NAMALWA (cell line): ENCODE results near the gene KCNAB1.

ENCODE experiments used
- DNase-seq: peaks from one replicate; pipeline ENCODE4 v3.0.0-alpha.2; 2015; ENCODE audit warnings: low spot score

KCNAB1 gene

GRCh38 chr3:156460206-156460611, 339.8 kb downstream of the KCNAB1 start:
- DNase-seq = no peak

GRCh38 chr3:156461889-156462288, 341.5 kb downstream of the KCNAB1 start:
- no peak for DNase-seq

GRCh38 chr3:156463123-156463522, 342.7 kb downstream of the KCNAB1 start:
- DNase-seq = no peak

GRCh38 chr3:156465194-156465593, 344.8 kb downstream of the KCNAB1 start:
- no peak for DNase-seq

GRCh38 chr3:156469456-156469855, 349.1 kb downstream of the KCNAB1 start:
- DNase-seq = no peak

GRCh38 chr3:156471431-156471830, 351.1 kb downstream of the KCNAB1 start:
- DNase-seq = no peak

- no peak for DNase-seq
Measured at GRCh38 chr3:156472150-156472549, 351.8 kb downstream of the KCNAB1 start.

- no peak for DNase-seq
Measured at GRCh38 chr3:156472684-156473083, 352.3 kb downstream of the KCNAB1 start.

GRCh38 chr3:156473341-156473740, 353.0 kb downstream of the KCNAB1 start:
- DNase-seq = no peak

- DNase-seq = peak; percentile 47
Measured at GRCh38 chr3:156474560-156475389, 354.4 kb downstream of the KCNAB1 start.

- DNase-seq = no peak
Measured at GRCh38 chr3:156477323-156477722, 356.9 kb downstream of the KCNAB1 start.

GRCh38 chr3:156478891-156479290, 358.5 kb downstream of the KCNAB1 start:
- DNase-seq = no peak

GRCh38 chr3:156479604-156480003, 359.2 kb downstream of the KCNAB1 start:
- no peak for DNase-seq

- DNase-seq = no peak
Measured at GRCh38 chr3:156480949-156481348, 360.6 kb downstream of the KCNAB1 start.

- no peak for DNase-seq
Measured at GRCh38 chr3:156483002-156483401, 362.6 kb downstream of the KCNAB1 start.

GRCh38 chr3:156483426-156483825, 363.0 kb downstream of the KCNAB1 start:
- peak; percentile 76 for DNase-seq

GRCh38 chr3:156483961-156484787, 363.8 kb downstream of the KCNAB1 start:
- DNase-seq = peak; percentile 93

- no peak for DNase-seq
Measured at GRCh38 chr3:156488767-156489166, 368.4 kb downstream of the KCNAB1 start.

GRCh38 chr3:156489462-156489911, 369.1 kb downstream of the KCNAB1 start:
- DNase-seq = no peak

- DNase-seq = no peak
Measured at GRCh38 chr3:156491192-156491591, 370.8 kb downstream of the KCNAB1 start.

GRCh38 chr3:156492801-156493261, 372.5 kb downstream of the KCNAB1 start:
- DNase-seq = no peak

- no peak for DNase-seq
Measured at GRCh38 chr3:156493887-156494286, 373.5 kb downstream of the KCNAB1 start.

GRCh38 chr3:156495816-156496215, 375.4 kb downstream of the KCNAB1 start:
- DNase-seq = no peak
